ENCODE data around the gene BTN2A1. TPM values are rescaled to one million over a fixed set of nuclear protein-coding genes. Genes with fewer than 3 reads are reported as not detected.
"Not testable (repeated sequence)": the region's sequence is repeated elsewhere in the genome, so short reads cannot be mapped to it uniquely, and the experiment has no call there.

Gene BTN2A1
- total RNA-seq, 3 donors from 2014 or later: 26.1 to 37.7 (median 29.1) TPM

GRCh38 chr6:26414281-26414680, 43.5 kb upstream of the BTN2A1 start:
- H3K9me3 ChIP-seq: no peaks in the 10 kb centered on the region
- H3K4me1 ChIP-seq (ENCODE audit: low read depth): no peaks in the 10 kb centered on the region
- no peak overlapping the region for H3K4me3 ChIP-seq
- H3K36me3 ChIP-seq (ENCODE audit: low read depth): peaks cover 5% of the 10 kb centered on the region
- TF ChIP-seq CTCF (IDR thresholded peaks at IDR 0.05): no peak
- intact Hi-C loops (cut with DNase I, micrococcal nuclease): no loop called here
- ATAC-seq: no peak
- no peak for DNase-seq

- H3K9me3 ChIP-seq: no peaks in the 10 kb centered on the region
- intact Hi-C loops (cut with DNase I, micrococcal nuclease): no loop called here
- no peak overlapping the region for H3K4me3 ChIP-seq
- DNase-seq (no peak), ATAC-seq (no peak)
- H3K36me3 ChIP-seq (ENCODE audit: low read depth): no peaks in the 10 kb centered on the region
- no peak for TF ChIP-seq CTCF (IDR thresholded peaks at IDR 0.05)
- H3K4me1 ChIP-seq (ENCODE audit: low read depth): no peaks in the 10 kb centered on the region
Observed at GRCh38 chr6:26415036-26415614, 42.6 kb upstream of the BTN2A1 start.

GRCh38 chr6:26415791-26416190, 42.0 kb upstream of the BTN2A1 start:
- no peak overlapping the region for H3K4me3 ChIP-seq
- TF ChIP-seq CTCF (IDR thresholded peaks at IDR 0.05): no peak
- intact Hi-C loops (cut with DNase I, micrococcal nuclease): no loop called here

GRCh38 chr6:26416288-26416687, 41.5 kb upstream of the BTN2A1 start:
- no peak for TF ChIP-seq CTCF (IDR thresholded peaks at IDR 0.05)
- H3K9me3 ChIP-seq: no peaks in the 10 kb centered on the region
- H3K4me3 ChIP-seq: no peak overlapping the region
- no peak for ATAC-seq
- no peak for DNase-seq
- H3K36me3 ChIP-seq (ENCODE audit: low read depth): no peaks in the 10 kb centered on the region
- H3K4me1 ChIP-seq (ENCODE audit: low read depth): peaks cover 5% of the 10 kb centered on the region
- intact Hi-C loops (cut with DNase I, micrococcal nuclease): no loop called here

More at GRCh38 chr6:26415791-26416190, 42.0 kb upstream of the BTN2A1 start:
- no peaks in the 10 kb centered on the region for H3K9me3 ChIP-seq
- H3K36me3 ChIP-seq (ENCODE audit: low read depth): no peaks in the 10 kb centered on the region
- no peak for ATAC-seq
- DNase-seq: no peak
- peaks cover 3% of the 10 kb centered on the region for H3K4me1 ChIP-seq (ENCODE audit: low read depth)

GRCh38 chr6:26418077-26418476, 39.7 kb upstream of the BTN2A1 start:
- ATAC-seq; intact Hi-C loops (cut with DNase I, micrococcal nuclease); DNase-seq; H3K36me3 ChIP-seq (ENCODE audit: low read depth); H3K9me3 ChIP-seq; H3K4me1 ChIP-seq (ENCODE audit: low read depth); H3K4me3 ChIP-seq: not testable (repeated sequence)

- H3K4me1 ChIP-seq (ENCODE audit: low read depth); DNase-seq; ATAC-seq; intact Hi-C loops (cut with DNase I, micrococcal nuclease); H3K9me3 ChIP-seq; H3K36me3 ChIP-seq (ENCODE audit: low read depth); H3K4me3 ChIP-seq: not testable (repeated sequence)
Observed at GRCh38 chr6:26418795-26419194, 39.0 kb upstream of the BTN2A1 start.

- peak; percentile 37 for ATAC-seq
Observed at GRCh38 chr6:26420688-26421171, 37.0 kb upstream of the BTN2A1 start.

More at GRCh38 chr6:26420688-26421171, 37.0 kb upstream of the BTN2A1 start:
- Histone ChIP-seq H3K9me3 (no peaks in the 10 kb centered on the region), H3K4me1 (ENCODE audit: low read depth) (peaks cover 5% of the 10 kb centered on the region), H3K36me3 (ENCODE audit: low read depth) (no peaks in the 10 kb centered on the region), H3K4me3 (no peak overlapping the region)
- peak in 1 of 3 donors; percentile 64 for DNase-seq
- no peak for TF ChIP-seq CTCF (IDR thresholded peaks at IDR 0.05)
- intact Hi-C loops (cut with DNase I, micrococcal nuclease): no loop called here
